IMR-90 (cell line): ENCODE measurements around the gene DESI1.
A peak's percentile ranks its signal among the peaks of the same experiment; 100 is the strongest.

ENCODE experiments used
- CEBPB ChIP-seq: IDR thresholded peaks from 2 replicates; pipeline ENCODE4 v1.6.1; 2012; ENCODE audit warnings: low read depth, low read length, improper control_type of control experiment
- CHD1 ChIP-seq: IDR thresholded peaks from 2 replicates; pipeline ENCODE4 v1.6.1; 2012; ENCODE audit warnings: low read depth, low read length, improper control_type of control experiment
- FOS ChIP-seq: fragments of 150-350 bp; IDR thresholded peaks from 2 replicates; pipeline ENCODE4 v1.6.1; 2016; ENCODE audit warnings: low read depth, low read length
- MAFK ChIP-seq: IDR thresholded peaks from 2 replicates; pipeline ENCODE4 v1.6.1; 2012; ENCODE audit warnings: low read depth, low read length, improper control_type of control experiment
- MXI1 ChIP-seq: IDR thresholded peaks from 2 replicates; pipeline ENCODE4 v1.6.1; 2012; ENCODE audit warnings: low read depth, mild to moderate bottlenecking, low read length, moderate library complexity, borderline replicate concordance
- POLR2A ChIP-seq: IDR thresholded peaks from 2 replicates; pipeline ENCODE4 v1.6.1; 2012; ENCODE audit warnings: mild to moderate bottlenecking, low read depth, low read length
- RAD21 ChIP-seq: IDR thresholded peaks from 2 replicates; pipeline ENCODE4 v1.6.1; 2012; ENCODE audit warnings: low read length, improper control_type of control experiment
- RFX5 ChIP-seq: IDR thresholded peaks from 2 replicates; pipeline ENCODE4 v1.8.0; 2012; ENCODE audit warnings: low read depth, mild to moderate bottlenecking, low read length, moderate library complexity
- SMC3 ChIP-seq: fragments of 150-350 bp; IDR thresholded peaks from 2 replicates; pipeline ENCODE4 v1.6.1; 2016; ENCODE audit warnings: low read depth, mild to moderate bottlenecking, antibody characterized with exemption, low read length, moderate library complexity
- TF ChIP-seq, protein P1 (sequence below): conservative IDR thresholded peaks from 2 replicates; pipeline ENCODE4 v1.5.1; 2012; ENCODE audit warnings: mild to moderate bottlenecking, low read depth, low read length, improper control_type of control experiment
- TF ChIP-seq, protein P2 (sequence below): fragments of 150-350 bp; IDR thresholded peaks from 2 replicates; pipeline ENCODE4 v1.6.1; 2016; ENCODE audit warnings: low read depth, mild to moderate bottlenecking, low read length, moderate library complexity, borderline replicate concordance

DNA sequence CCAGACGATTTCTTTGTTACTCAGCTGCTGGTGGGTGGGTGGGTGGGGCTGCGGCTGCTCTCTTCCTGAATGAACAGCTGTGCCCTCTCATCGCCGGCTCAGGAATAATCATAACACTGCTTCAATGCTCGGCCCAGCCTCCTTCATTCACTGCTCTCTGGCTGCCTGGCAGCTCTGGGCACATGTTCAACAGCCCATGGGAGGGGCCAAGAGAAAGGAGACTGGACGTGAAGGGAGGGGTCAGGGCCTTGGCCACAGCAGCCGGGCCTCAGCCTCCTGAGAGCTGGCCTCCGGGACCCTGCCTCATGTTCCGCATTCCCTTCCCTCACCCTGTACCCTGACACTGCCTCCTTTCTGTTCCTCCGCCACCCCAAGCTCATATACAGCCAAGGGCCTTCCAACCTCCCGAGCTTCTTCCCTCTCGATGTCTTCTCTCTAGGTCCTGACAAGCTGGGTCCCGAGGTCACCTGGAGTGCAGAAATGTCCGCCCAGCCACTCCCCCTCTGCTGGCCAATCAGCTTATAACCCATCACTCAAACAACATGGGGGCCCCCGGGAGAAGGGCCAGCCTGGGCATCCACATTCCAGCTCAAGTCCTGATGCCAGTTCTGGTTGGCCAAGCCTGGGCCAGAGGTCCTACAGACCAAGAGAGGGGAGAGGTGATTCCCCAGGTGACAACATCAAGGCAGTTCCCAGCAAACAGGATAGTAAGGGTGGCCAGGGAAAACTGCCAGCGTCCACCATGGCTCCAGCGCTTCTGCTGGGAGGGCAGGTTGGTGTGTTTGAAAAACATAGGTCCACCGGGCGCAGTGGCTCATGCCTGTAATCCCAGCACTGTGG lies 63.2 kb downstream of the DESI1 start:
- TF ChIP-seq RFX5 (no peak), CEBPB (no peak), SMC3 (no peak), RAD21 (no peak), POLR2A (no peak), FOS (no peak), CHD1 (no peak), MAFK (no peak), MXI1 (peak; percentile 82; the same call in 1 of the 2 replicates)
- TF ChIP-seq, protein P1, sequence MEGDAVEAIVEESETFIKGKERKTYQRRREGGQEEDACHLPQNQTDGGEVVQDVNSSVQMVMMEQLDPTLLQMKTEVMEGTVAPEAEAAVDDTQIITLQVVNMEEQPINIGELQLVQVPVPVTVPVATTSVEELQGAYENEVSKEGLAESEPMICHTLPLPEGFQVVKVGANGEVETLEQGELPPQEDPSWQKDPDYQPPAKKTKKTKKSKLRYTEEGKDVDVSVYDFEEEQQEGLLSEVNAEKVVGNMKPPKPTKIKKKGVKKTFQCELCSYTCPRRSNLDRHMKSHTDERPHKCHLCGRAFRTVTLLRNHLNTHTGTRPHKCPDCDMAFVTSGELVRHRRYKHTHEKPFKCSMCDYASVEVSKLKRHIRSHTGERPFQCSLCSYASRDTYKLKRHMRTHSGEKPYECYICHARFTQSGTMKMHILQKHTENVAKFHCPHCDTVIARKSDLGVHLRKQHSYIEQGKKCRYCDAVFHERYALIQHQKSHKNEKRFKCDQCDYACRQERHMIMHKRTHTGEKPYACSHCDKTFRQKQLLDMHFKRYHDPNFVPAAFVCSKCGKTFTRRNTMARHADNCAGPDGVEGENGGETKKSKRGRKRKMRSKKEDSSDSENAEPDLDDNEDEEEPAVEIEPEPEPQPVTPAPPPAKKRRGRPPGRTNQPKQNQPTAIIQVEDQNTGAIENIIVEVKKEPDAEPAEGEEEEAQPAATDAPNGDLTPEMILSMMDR, result no peak
- TF ChIP-seq, protein P2, sequence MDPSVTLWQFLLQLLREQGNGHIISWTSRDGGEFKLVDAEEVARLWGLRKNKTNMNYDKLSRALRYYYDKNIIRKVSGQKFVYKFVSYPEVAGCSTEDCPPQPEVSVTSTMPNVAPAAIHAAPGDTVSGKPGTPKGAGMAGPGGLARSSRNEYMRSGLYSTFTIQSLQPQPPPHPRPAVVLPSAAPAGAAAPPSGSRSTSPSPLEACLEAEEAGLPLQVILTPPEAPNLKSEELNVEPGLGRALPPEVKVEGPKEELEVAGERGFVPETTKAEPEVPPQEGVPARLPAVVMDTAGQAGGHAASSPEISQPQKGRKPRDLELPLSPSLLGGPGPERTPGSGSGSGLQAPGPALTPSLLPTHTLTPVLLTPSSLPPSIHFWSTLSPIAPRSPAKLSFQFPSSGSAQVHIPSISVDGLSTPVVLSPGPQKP, result no peak
